ENCODE data around the gene PCNX3.

The PCNX3 gene

GRCh38 chr11:65615229-65615949 lies at the start of gene PCNX3:
Gene PCNX3 (plus strand): TSS chr11:65615776. CDS start chr11:65616312, 536 bp downstream.
- peak; percentile 98 to 100 for DNase-seq (ENCODE audit: low read depth in 2 of 2)

- no peak for DNase-seq (ENCODE audit: low read depth in 2 of 2)
Measured at GRCh38 chr11:65569164-65569972, 46.2 kb upstream of the PCNX3 start.

- peak; percentile 91 to 95 for DNase-seq (ENCODE audit: low read depth in 2 of 2)
Measured at GRCh38 chr11:65569973-65570918, 45.3 kb upstream of the PCNX3 start, which contains the start of gene ZNRD2. Gene ZNRD2 (plus strand): TSS chr11:65570477. CDS start chr11:65570492, 15 bp downstream.

GRCh38 chr11:65571420-65571819 lies 44.2 kb upstream of the PCNX3 start:
- DNase-seq (ENCODE audit: low read depth in 2 of 2): no peak

- no peak for DNase-seq (ENCODE audit: low read depth in 2 of 2)
Measured at GRCh38 chr11:65571940-65572339, 43.6 kb upstream of the PCNX3 start.

GRCh38 chr11:65572356-65573051 lies 43.1 kb upstream of the PCNX3 start, which contains the start of gene FAM89B:
Gene FAM89B (plus strand): TSS chr11:65572538. CDS start chr11:65572670, 132 bp downstream.
- peak; percentile 77 for DNase-seq (ENCODE audit: low read depth in 2 of 2)

- no peak for DNase-seq (ENCODE audit: low read depth in 2 of 2)
Measured at GRCh38 chr11:65573391-65574079, 42.0 kb upstream of the PCNX3 start.

- DNase-seq (ENCODE audit: low read depth in 2 of 2): peak; percentile 65 to 75
Measured at GRCh38 chr11:65574109-65574810, 41.3 kb upstream of the PCNX3 start.

- DNase-seq (ENCODE audit: low read depth in 2 of 2): no peak
Measured at GRCh38 chr11:65574811-65575567, 40.6 kb upstream of the PCNX3 start.

GRCh38 chr11:65575568-65576231 lies 39.9 kb upstream of the PCNX3 start, which contains the start of gene EHBP1L1:
Gene EHBP1L1 (plus strand): TSS chr11:65576053. CDS start chr11:65576303, 250 bp downstream.
- peak in 1 of 2 donors; percentile 68 for DNase-seq (ENCODE audit: low read depth in 2 of 2)

GRCh38 chr11:65576232-65576866 lies 39.2 kb upstream of the PCNX3 start:
- DNase-seq (ENCODE audit: low read depth in 2 of 2): no peak

- no peak for DNase-seq (ENCODE audit: low read depth in 2 of 2)
Measured at GRCh38 chr11:65576867-65577755, 38.5 kb upstream of the PCNX3 start.

GRCh38 chr11:65577756-65578109 lies 37.8 kb upstream of the PCNX3 start:
- DNase-seq (ENCODE audit: low read depth in 2 of 2): no peak

GRCh38 chr11:65578134-65578533 lies 37.4 kb upstream of the PCNX3 start:
- no peak for DNase-seq (ENCODE audit: low read depth in 2 of 2)

GRCh38 chr11:65578667-65579066 lies 36.9 kb upstream of the PCNX3 start:
- DNase-seq (ENCODE audit: low read depth in 2 of 2): no peak

GRCh38 chr11:65579291-65579690 lies 36.3 kb upstream of the PCNX3 start:
- DNase-seq (ENCODE audit: low read depth in 2 of 2): no peak

Measured in stimulated activated CD4-positive, alpha-beta T cell treated with anti-CD3 and anti-CD28 coated beads, Interleukin-1b, Interleukin-23, amount 100 ng/mL, for 1 hour (primary cell).